VCaP (cell line): Measurements from ENCODE around the gene CLDND1.

Experiments
- H3K27ac ChIP-seq: fragments of 450-650 bp; 2 replicates; pipeline ENCODE4 v1.5.1; 2017
- TF ChIP-seq, protein P1 (sequence below): fragments of 450-650 bp; conservative IDR thresholded peaks from 2 replicates; pipeline ENCODE4 v1.5.1; 2017; ENCODE audit warnings: mild to moderate bottlenecking, moderate library complexity

The CLDND1 gene

DNA sequence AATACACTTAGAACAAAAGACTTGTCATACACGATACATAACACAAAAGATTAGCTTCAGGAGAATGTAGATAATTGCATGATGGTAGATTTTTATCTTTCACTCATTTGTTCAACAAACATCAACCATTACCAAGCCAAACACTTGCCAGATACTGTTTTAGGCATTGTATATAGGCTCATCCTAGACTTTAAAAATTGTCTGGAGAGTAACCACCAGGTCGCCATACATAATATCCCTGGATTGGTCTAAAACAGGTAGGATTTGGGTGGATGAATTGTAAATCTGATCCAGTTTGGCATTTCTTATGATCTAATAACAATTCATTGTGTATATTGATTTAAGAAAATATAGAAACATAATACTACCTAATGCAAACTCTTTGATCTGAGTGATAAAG is 31.9 kb upstream of the CLDND1 start:
- TF ChIP-seq, protein P1, sequence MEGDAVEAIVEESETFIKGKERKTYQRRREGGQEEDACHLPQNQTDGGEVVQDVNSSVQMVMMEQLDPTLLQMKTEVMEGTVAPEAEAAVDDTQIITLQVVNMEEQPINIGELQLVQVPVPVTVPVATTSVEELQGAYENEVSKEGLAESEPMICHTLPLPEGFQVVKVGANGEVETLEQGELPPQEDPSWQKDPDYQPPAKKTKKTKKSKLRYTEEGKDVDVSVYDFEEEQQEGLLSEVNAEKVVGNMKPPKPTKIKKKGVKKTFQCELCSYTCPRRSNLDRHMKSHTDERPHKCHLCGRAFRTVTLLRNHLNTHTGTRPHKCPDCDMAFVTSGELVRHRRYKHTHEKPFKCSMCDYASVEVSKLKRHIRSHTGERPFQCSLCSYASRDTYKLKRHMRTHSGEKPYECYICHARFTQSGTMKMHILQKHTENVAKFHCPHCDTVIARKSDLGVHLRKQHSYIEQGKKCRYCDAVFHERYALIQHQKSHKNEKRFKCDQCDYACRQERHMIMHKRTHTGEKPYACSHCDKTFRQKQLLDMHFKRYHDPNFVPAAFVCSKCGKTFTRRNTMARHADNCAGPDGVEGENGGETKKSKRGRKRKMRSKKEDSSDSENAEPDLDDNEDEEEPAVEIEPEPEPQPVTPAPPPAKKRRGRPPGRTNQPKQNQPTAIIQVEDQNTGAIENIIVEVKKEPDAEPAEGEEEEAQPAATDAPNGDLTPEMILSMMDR, result no peak
- no peak overlapping the region for H3K27ac ChIP-seq

DNA sequence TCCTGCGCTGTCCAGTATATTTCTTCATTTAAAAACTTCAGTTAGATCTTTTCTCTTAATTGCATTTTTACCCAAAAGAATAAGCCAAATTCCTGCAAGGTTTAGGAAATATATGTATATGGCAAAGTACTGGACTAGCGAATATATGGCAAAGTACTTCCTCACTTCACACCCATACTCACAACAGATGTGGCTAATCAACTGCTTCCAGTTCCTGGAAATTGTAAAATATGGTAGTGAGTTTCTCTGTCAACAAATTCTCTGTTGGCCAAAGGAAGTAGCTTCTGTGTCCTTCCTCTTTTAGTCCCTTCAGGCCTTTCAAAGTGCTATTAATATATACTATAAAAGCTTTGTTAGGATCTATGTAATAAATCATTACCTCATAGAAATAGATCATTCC is 31.1 kb upstream of the CLDND1 start:
- H3K27ac ChIP-seq, result no peak overlapping the region
- TF ChIP-seq, protein P1, result no peak

DNA sequence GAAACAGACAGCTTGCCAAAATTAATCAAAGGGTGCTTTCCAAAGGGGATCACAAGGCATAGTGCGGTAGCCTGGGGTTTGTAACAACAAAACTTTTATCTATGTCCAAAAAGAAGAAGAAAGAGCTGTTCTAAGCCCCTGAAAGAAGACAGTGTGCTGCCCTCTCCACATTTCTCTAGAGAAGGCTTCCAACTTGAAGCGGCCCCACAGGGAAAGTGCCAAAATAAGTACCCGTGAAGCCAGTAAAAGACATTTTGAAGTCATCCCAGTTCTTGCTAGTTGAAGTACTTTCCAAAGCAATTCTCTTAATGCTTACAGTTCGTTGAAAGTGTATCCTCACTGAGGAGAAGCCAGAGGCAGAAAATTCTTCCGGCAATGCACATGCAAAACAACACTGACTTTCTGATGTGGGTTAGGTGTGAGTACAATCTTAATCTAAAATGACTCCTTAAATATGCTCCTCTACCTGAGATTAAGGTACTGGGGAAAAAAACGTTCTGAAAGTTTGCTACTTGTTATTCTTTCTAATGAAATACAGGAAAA is 30.4 kb upstream of the CLDND1 start:
- TF ChIP-seq, protein P1, result no peak
- no peak overlapping the region for H3K27ac ChIP-seq

DNA sequence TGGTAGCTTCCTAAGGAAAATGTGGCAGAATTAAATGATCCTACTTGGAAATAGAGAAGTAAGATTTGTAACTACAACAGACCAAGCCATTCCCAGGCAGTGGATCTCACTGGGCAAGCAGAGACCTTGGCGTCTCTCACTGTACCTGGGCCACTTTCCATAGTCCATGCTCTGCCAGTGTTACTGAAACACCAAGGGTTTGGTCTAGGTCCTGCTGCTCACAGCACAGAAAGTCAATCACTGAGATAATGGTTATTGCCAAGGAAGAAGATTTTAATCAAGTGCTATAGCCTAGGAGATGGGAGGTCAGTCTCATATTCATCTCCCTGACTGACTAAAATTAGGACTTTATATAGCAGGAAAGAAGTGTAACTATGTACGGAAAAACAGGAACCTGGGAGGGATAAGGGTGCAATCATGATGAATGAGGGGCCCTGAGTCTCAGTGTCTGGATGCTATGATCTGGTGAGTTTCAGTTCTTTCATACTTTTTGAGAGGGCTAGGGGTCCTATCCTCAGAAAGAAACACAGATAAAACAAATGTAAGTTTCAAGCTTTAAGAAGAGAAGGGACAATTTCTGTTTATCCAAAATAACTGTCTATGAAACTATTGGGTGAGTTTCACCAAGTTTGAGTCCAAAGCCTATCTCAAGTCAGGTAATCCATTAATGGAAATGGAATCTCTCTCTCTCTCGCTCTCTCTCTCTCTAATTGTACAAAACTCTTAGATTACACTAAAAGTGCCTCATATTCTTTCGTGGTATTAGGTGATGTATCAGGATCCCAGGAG is 29.7 kb upstream of the CLDND1 start:
- TF ChIP-seq, protein P1, result no peak
- no peak overlapping the region for H3K27ac ChIP-seq

DNA sequence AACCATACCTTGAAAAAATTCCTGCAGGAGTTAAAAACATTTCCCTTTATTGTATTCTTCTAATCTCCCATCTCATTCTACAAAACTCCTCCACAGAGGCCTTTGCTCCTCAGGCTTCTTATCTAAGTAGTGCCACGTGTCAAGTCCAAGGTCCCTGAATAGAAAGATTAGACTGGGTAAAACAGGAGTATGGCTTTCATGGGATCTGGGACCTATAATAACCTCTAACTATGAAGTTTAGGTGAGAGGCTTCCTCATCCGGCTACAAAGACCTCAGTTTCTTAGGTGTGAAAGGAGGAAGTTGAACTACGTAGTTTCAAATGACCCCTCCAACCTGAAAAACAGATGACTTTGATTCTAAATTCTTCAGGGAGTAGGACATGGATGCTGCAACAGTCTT is 29.1 kb upstream of the CLDND1 start:
- TF ChIP-seq, protein P1, result no peak
- H3K27ac ChIP-seq, result no peak overlapping the region

DNA sequence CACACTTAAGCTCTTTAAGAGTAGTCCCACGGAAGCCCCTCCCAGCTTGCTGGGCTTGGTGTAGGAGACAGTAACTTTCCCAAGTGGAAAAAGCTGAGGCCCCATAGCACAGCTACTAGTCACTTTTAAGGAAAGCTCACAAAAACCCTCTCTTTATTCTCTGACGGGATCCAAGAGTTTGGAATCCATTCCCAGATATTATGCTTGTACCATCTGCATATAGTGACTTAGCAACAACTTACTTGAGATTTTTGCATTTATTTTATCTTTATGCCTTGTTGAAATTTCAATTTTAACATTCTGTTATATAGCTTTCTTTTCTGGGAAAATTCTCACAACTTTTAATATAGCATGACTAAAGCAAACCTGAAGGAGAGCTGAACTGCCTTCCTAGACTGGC is 28.5 kb upstream of the CLDND1 start:
- no peak overlapping the region for H3K27ac ChIP-seq
- TF ChIP-seq, protein P1, result no peak

DNA sequence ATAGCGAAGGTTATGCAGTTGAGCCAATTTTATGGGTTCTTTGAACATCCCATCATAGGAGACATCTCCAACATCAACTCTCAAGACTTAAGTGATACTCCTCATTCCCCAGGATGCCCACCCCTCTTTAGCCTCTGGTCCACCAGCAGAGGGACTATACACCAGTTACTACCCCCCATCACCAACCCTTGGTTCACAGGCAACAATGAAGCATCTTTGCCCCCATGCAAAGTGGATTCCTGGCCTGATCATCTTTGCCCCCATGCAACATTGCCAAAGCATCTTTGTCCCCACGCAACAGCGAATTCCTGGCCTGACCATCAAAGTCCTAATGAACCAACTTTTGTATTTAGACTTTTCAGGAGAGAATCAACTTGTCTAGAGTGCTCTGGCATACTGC is 28.1 kb upstream of the CLDND1 start:
- H3K27ac ChIP-seq, result no peak overlapping the region

More for the DNA sequence above, 28.1 kb upstream of the CLDND1 start:
- TF ChIP-seq, protein P1, result no peak
